Measurements from ENCODE around the gene GMDS.

Gene GMDS

DNA sequence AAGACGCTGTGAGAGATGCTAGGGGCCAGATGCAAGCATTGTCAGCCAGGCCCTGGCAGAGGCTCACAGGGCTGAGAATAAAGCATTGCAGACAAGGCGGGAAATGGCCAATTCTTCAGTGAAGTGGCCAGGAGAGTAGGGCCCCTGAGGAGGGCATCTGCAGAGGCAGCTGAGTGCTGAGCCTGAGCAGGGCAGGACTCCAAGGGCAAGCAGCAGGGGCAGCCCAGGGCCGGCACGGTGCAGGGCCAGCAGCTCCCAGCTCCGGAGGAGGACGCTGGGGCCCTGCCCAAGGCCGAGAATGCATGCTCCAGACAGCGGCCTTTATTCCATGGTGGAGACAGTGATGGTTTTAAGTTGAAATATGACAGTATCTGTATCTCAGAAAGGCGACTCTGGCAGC, 330.2 kb downstream of the GMDS start:
- Histone ChIP-seq H3K4me3 (ENCODE audit: low read length, poor library complexity, severe bottlenecking) (no peak overlapping the region), H3K27me3 (ENCODE audit: insufficient read depth, low read length, poor library complexity, severe bottlenecking) (no peaks in the 10 kb centered on the region), H3K36me3 (ENCODE audit: insufficient read depth, low read length) (no peaks in the 10 kb centered on the region), H2AFZ (ENCODE audit: low read length) (no peak overlapping the region), H3F3A (ENCODE audit: low read depth) (peaks cover 27% of the 10 kb centered on the region), H3K4me2 (ENCODE audit: low read depth, low read length, poor library complexity, severe bottlenecking) (no peak overlapping the region), H3K9me2 (replicated peaks; ENCODE audit: low read depth, low read length) (no peaks in the 10 kb centered on the region), H4K20me1 (ENCODE audit: insufficient read depth, low read length, poor library complexity, severe bottlenecking) (no peaks in the 10 kb centered on the region), H3K4me1 (ENCODE audit: insufficient read depth, low read length, poor library complexity, severe bottlenecking) (peaks cover 96% of the 10 kb centered on the region), H3K9ac (ENCODE audit: low read depth, low read length, poor library complexity, severe bottlenecking) (peak overlapping the region; percentile 70), H3K9me3 (ENCODE audit: insufficient read depth, low read depth, low read length) (no peaks in the 10 kb centered on the region), H3K79me2 (ENCODE audit: insufficient read depth, low read length) (no peaks in the 10 kb centered on the region)
- TF ChIP-seq, protein P1, sequence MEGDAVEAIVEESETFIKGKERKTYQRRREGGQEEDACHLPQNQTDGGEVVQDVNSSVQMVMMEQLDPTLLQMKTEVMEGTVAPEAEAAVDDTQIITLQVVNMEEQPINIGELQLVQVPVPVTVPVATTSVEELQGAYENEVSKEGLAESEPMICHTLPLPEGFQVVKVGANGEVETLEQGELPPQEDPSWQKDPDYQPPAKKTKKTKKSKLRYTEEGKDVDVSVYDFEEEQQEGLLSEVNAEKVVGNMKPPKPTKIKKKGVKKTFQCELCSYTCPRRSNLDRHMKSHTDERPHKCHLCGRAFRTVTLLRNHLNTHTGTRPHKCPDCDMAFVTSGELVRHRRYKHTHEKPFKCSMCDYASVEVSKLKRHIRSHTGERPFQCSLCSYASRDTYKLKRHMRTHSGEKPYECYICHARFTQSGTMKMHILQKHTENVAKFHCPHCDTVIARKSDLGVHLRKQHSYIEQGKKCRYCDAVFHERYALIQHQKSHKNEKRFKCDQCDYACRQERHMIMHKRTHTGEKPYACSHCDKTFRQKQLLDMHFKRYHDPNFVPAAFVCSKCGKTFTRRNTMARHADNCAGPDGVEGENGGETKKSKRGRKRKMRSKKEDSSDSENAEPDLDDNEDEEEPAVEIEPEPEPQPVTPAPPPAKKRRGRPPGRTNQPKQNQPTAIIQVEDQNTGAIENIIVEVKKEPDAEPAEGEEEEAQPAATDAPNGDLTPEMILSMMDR (conservative IDR thresholded peaks at IDR 0.05; ENCODE audit: low read length), result no peak

DNA sequence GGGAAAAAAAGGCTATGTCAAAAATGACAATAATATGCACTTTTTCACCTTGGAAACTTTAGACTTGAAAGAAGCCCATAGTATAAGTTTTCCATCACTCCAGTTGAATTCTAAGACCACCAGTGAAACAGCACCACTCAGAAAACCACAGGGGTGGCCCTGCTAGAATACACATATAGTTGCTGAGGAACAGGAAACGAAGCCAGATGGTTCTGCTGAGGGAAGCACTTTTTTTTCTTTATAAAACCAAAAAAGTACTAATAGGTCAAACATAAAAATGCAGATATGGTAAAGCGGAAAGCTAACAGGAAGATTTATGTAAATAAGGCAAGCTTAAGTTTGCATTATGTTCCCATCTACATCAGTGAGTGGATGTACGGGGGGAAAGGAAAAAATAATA, 331.8 kb downstream of the GMDS start:
- Histone ChIP-seq H3K9me3 (ENCODE audit: insufficient read depth, low read depth, low read length) (no peaks in the 10 kb centered on the region), H2AFZ (ENCODE audit: low read length) (no peak overlapping the region), H4K20me1 (ENCODE audit: insufficient read depth, low read length, poor library complexity, severe bottlenecking) (no peaks in the 10 kb centered on the region), H3K36me3 (ENCODE audit: insufficient read depth, low read length) (no peaks in the 10 kb centered on the region), H3K4me1 (ENCODE audit: insufficient read depth, low read length, poor library complexity, severe bottlenecking) (peaks cover 81% of the 10 kb centered on the region), H3K4me3 (ENCODE audit: low read length, poor library complexity, severe bottlenecking) (peak overlapping the region; percentile 56), H3K9me2 (replicated peaks; ENCODE audit: low read depth, low read length) (no peaks in the 10 kb centered on the region), H3K9ac (ENCODE audit: low read depth, low read length, poor library complexity, severe bottlenecking) (peak overlapping the region; percentile 70), H3K27me3 (ENCODE audit: insufficient read depth, low read length, poor library complexity, severe bottlenecking) (no peaks in the 10 kb centered on the region), H3K4me2 (ENCODE audit: low read depth, low read length, poor library complexity, severe bottlenecking) (peak overlapping the region; percentile 66), H3F3A (ENCODE audit: low read depth) (peaks cover 22% of the 10 kb centered on the region), H3K79me2 (ENCODE audit: insufficient read depth, low read length) (no peaks in the 10 kb centered on the region)
- no peak for TF ChIP-seq EZH2phosphoT487 (IDR thresholded peaks at IDR 0.05; ENCODE audit: borderline replicate concordance)
- TF ChIP-seq, protein P1 (conservative IDR thresholded peaks at IDR 0.05; ENCODE audit: low read length), result no peak

DNA sequence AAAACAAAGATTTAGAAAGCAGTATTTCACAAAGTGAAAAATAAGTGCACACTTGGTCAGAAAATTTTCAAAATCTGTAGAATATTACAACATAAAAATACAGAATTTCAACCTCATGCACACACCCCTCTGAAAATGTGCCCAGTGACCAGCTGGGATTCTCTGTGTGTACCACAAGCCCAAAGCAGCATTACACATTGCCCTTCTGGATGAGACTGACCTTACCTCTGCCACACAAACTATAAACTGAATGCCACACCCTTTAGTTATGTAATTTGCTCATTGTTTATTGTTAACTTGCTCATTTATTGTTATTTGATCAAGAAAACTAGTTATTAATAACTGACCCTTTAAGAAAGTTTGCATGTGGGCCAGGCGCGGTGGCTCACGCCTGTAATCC, 332.7 kb downstream of the GMDS start:
- Histone ChIP-seq H4K20me1 (ENCODE audit: insufficient read depth, low read length, poor library complexity, severe bottlenecking) (no peaks in the 10 kb centered on the region), H3F3A (ENCODE audit: low read depth) (peaks cover 17% of the 10 kb centered on the region), H3K4me2 (ENCODE audit: low read depth, low read length, poor library complexity, severe bottlenecking) (no peak overlapping the region), H3K4me1 (ENCODE audit: insufficient read depth, low read length, poor library complexity, severe bottlenecking) (peaks cover 73% of the 10 kb centered on the region), H3K9ac (ENCODE audit: low read depth, low read length, poor library complexity, severe bottlenecking) (no peak overlapping the region), H3K27me3 (ENCODE audit: insufficient read depth, low read length, poor library complexity, severe bottlenecking) (no peaks in the 10 kb centered on the region), H3K9me2 (replicated peaks; ENCODE audit: low read depth, low read length) (no peaks in the 10 kb centered on the region), H3K4me3 (ENCODE audit: low read length, poor library complexity, severe bottlenecking) (no peak overlapping the region), H3K79me2 (ENCODE audit: insufficient read depth, low read length) (no peaks in the 10 kb centered on the region), H3K9me3 (ENCODE audit: insufficient read depth, low read depth, low read length) (no peaks in the 10 kb centered on the region), H2AFZ (ENCODE audit: low read length) (no peak overlapping the region), H3K36me3 (ENCODE audit: insufficient read depth, low read length) (no peaks in the 10 kb centered on the region)
- TF ChIP-seq, protein P1 (conservative IDR thresholded peaks at IDR 0.05; ENCODE audit: low read length), result no peak
- no peak for TF ChIP-seq EZH2phosphoT487 (IDR thresholded peaks at IDR 0.05; ENCODE audit: borderline replicate concordance)

Data from Loucy (cell line).